Measurements from ENCODE around the gene DAB2IP. TPM values are rescaled to one million over a fixed set of nuclear protein-coding genes. Genes with fewer than 3 reads are reported as not detected.

DAB2IP gene
- total and polyA plus RNA-seq, 5 donors: 25.5 to 55.0 (median 42.1) TPM

- intact Hi-C loops (cut with DNase I): loop anchor here in 1 of 4 donors (10.0 kb wide), 2 partner anchors 64 to 76 kb away; no protein-coding TSS in a partner anchor
- peaks cover 3% of the 10 kb centered on the region for H3K4me1 ChIP-seq (ENCODE audit: control insufficient read depth, insufficient read depth, low read length)
- no peaks in the 10 kb centered on the region for H3K27me3 ChIP-seq (ENCODE audit: control insufficient read depth, insufficient read depth)
- ATAC-seq (no peak), DNase-seq (peak in 2 of 3 donors; percentile 33 to 47)
- WGBS: 91% methylated on average over 10 of the region's 10 CpGs
- H3K9me3 ChIP-seq (ENCODE audit: control insufficient read depth, low read length): no peaks in the 10 kb centered on the region
- H3K4me3 ChIP-seq (ENCODE audit: low read length): no peak overlapping the region
- H3K27ac ChIP-seq (ENCODE audit: low read length): no peak overlapping the region
Observed at GRCh38 chr9:121770415-121771273, 119.2 kb downstream of the DAB2IP start.

- H3K4me3 ChIP-seq (ENCODE audit: low read length): no peak overlapping the region
Observed at GRCh38 chr9:121771418-121771817, 120.0 kb downstream of the DAB2IP start.

GRCh38 chr9:121771851-121772599, 120.6 kb downstream of the DAB2IP start:
- 88% methylated on average over 16 of the region's 16 CpGs for WGBS
- H3K27ac ChIP-seq (ENCODE audit: low read length): no peak overlapping the region
- intact Hi-C loops (cut with DNase I): loop anchor here in 1 of 4 donors (10.0 kb wide), 2 partner anchors 63 to 77 kb away; no protein-coding TSS in a partner anchor
- H3K4me1 ChIP-seq (ENCODE audit: control insufficient read depth, insufficient read depth, low read length): no peaks in the 10 kb centered on the region
- H3K27me3 ChIP-seq (ENCODE audit: control insufficient read depth, insufficient read depth): no peaks in the 10 kb centered on the region
- H3K9me3 ChIP-seq (ENCODE audit: control insufficient read depth, low read length): no peaks in the 10 kb centered on the region
- DNase-seq: peak in 2 of 3 donors; percentile 35 to 39
- no peak overlapping the region for H3K4me3 ChIP-seq (ENCODE audit: low read length)
- ATAC-seq: no peak

More at GRCh38 chr9:121771418-121771817, 120.0 kb downstream of the DAB2IP start:
- H3K27ac ChIP-seq (ENCODE audit: low read length): no peak overlapping the region
- peaks cover under 1% of the 10 kb centered on the region for H3K4me1 ChIP-seq (ENCODE audit: control insufficient read depth, insufficient read depth, low read length)
- ATAC-seq: no peak
- peak; percentile 11 to 41 (median 35) for DNase-seq
- WGBS: 58% methylated on average over 5 of the region's 5 CpGs
- H3K9me3 ChIP-seq (ENCODE audit: control insufficient read depth, low read length): no peaks in the 10 kb centered on the region
- intact Hi-C loops (cut with DNase I): loop anchor here in 1 of 4 donors (10.0 kb wide), 2 partner anchors 63 to 77 kb away; no protein-coding TSS in a partner anchor
- no peaks in the 10 kb centered on the region for H3K27me3 ChIP-seq (ENCODE audit: control insufficient read depth, insufficient read depth)

GRCh38 chr9:121772600-121773285, 121.3 kb downstream of the DAB2IP start:
- intact Hi-C loops (cut with DNase I): loop anchor here in 1 of 4 donors (10.0 kb wide), 2 partner anchors 62 to 78 kb away; no protein-coding TSS in a partner anchor
- WGBS: 85% methylated on average over 45 of the region's 45 CpGs
- no peaks in the 10 kb centered on the region for H3K4me1 ChIP-seq (ENCODE audit: control insufficient read depth, insufficient read depth, low read length)
- H3K9me3 ChIP-seq (ENCODE audit: control insufficient read depth, low read length): no peaks in the 10 kb centered on the region
- DNase-seq: peak; percentile 65 to 78 (median 75)
- ATAC-seq: peak; percentile 57 to 66
- no peak overlapping the region for H3K4me3 ChIP-seq (ENCODE audit: low read length)
- no peak overlapping the region for H3K27ac ChIP-seq (ENCODE audit: low read length)
- no peaks in the 10 kb centered on the region for H3K27me3 ChIP-seq (ENCODE audit: control insufficient read depth, insufficient read depth)

- ATAC-seq (no peak), DNase-seq (no peak)
- intact Hi-C loops (cut with DNase I): loop anchor here in 1 of 4 donors (10.0 kb wide), 2 partner anchors 61 to 79 kb away; no protein-coding TSS in a partner anchor
Observed at GRCh38 chr9:121773286-121773953, 122.0 kb downstream of the DAB2IP start.

GRCh38 chr9:121773954-121774714, 122.7 kb downstream of the DAB2IP start:
- Histone ChIP-seq H3K27me3 (ENCODE audit: control insufficient read depth, insufficient read depth) (no peaks in the 10 kb centered on the region), H3K27ac (ENCODE audit: low read length) (no peak overlapping the region), H3K9me3 (ENCODE audit: control insufficient read depth, low read length) (no peaks in the 10 kb centered on the region), H3K4me1 (ENCODE audit: control insufficient read depth, insufficient read depth, low read length) (no peaks in the 10 kb centered on the region), H3K4me3 (ENCODE audit: low read length) (no peak overlapping the region)
- intact Hi-C loops (cut with DNase I): loop anchor here in 1 of 4 donors (10.0 kb wide), 2 partner anchors 61 to 79 kb away; no protein-coding TSS in a partner anchor
- DNase-seq: peak; percentile 11 to 54 (median 16)
- 90% methylated on average over 19 of the region's 19 CpGs for WGBS
- ATAC-seq: peak in 1 of 2 donors; percentile 10

More at GRCh38 chr9:121773286-121773953, 122.0 kb downstream of the DAB2IP start:
- Histone ChIP-seq H3K4me3 (ENCODE audit: low read length) (no peak overlapping the region), H3K27me3 (ENCODE audit: control insufficient read depth, insufficient read depth) (no peaks in the 10 kb centered on the region), H3K4me1 (ENCODE audit: control insufficient read depth, insufficient read depth, low read length) (no peaks in the 10 kb centered on the region), H3K9me3 (ENCODE audit: control insufficient read depth, low read length) (no peaks in the 10 kb centered on the region), H3K27ac (ENCODE audit: low read length) (no peak overlapping the region)
- WGBS: 91% methylated on average over 18 of the region's 18 CpGs

- Histone ChIP-seq H3K9me3 (ENCODE audit: control insufficient read depth, low read length) (no peaks in the 10 kb centered on the region), H3K27ac (ENCODE audit: low read length) (no peak overlapping the region), H3K4me1 (ENCODE audit: control insufficient read depth, insufficient read depth, low read length) (no peaks in the 10 kb centered on the region), H3K27me3 (ENCODE audit: control insufficient read depth, insufficient read depth) (no peaks in the 10 kb centered on the region), H3K4me3 (ENCODE audit: low read length) (no peak overlapping the region)
- ATAC-seq (no peak), DNase-seq (peak; percentile 13 to 52 (median 50))
- intact Hi-C loops (cut with DNase I): loop anchor here in 1 of 4 donors (10.0 kb wide), 2 partner anchors 60 to 80 kb away; no protein-coding TSS in a partner anchor
- WGBS: 90% methylated on average over 26 of the region's 26 CpGs
Observed at GRCh38 chr9:121774715-121775613, 123.5 kb downstream of the DAB2IP start.

GRCh38 chr9:121776001-121776738, 124.7 kb downstream of the DAB2IP start:
- Histone ChIP-seq H3K27ac (ENCODE audit: low read length) (no peak overlapping the region), H3K4me3 (ENCODE audit: low read length) (no peak overlapping the region), H3K27me3 (ENCODE audit: control insufficient read depth, insufficient read depth) (no peaks in the 10 kb centered on the region), H3K9me3 (ENCODE audit: control insufficient read depth, low read length) (no peaks in the 10 kb centered on the region), H3K4me1 (ENCODE audit: control insufficient read depth, insufficient read depth, low read length) (peaks cover 2% of the 10 kb centered on the region)
- WGBS: 95% methylated on average over 23 of the region's 23 CpGs
- DNase-seq (peak in 1 of 3 donors; percentile 45), ATAC-seq (no peak)
- intact Hi-C loops (cut with DNase I): loop anchor here in 1 of 4 donors (10.0 kb wide), 2 partner anchors 59 to 81 kb away; no protein-coding TSS in a partner anchor

Data from right cardiac atrium (tissue), 5 donors.